ENCODE data around the gene SPOCK1.
A peak's percentile ranks its signal among the peaks of the same experiment; 100 is the strongest.
"Not testable (repeated sequence)": the region's sequence is repeated elsewhere in the genome, so short reads cannot be mapped to it uniquely, and the experiment has no call there.

Gene SPOCK1

GRCh38 chr5:137245438-137245837, 253.7 kb downstream of the SPOCK1 start:
- no peak overlapping the region for H3K4me3 ChIP-seq (ENCODE audit: control insufficient read depth, low read depth, low read length)
- TF ChIP-seq CTCF (conservative IDR thresholded peaks at IDR 0.05; ENCODE audit: control insufficient read depth, insufficient read depth, low read depth, low read length) = no peak
- DNase-seq (ENCODE audit: low read depth) = no peak

- H3K4me3 ChIP-seq (ENCODE audit: control insufficient read depth, low read depth, low read length) = no peak overlapping the region
- DNase-seq (ENCODE audit: low read depth) = no peak
- TF ChIP-seq CTCF (conservative IDR thresholded peaks at IDR 0.05; ENCODE audit: control insufficient read depth, insufficient read depth, low read depth, low read length) = no peak
Measured at GRCh38 chr5:137240285-137240684, 258.8 kb downstream of the SPOCK1 start.

DNA sequence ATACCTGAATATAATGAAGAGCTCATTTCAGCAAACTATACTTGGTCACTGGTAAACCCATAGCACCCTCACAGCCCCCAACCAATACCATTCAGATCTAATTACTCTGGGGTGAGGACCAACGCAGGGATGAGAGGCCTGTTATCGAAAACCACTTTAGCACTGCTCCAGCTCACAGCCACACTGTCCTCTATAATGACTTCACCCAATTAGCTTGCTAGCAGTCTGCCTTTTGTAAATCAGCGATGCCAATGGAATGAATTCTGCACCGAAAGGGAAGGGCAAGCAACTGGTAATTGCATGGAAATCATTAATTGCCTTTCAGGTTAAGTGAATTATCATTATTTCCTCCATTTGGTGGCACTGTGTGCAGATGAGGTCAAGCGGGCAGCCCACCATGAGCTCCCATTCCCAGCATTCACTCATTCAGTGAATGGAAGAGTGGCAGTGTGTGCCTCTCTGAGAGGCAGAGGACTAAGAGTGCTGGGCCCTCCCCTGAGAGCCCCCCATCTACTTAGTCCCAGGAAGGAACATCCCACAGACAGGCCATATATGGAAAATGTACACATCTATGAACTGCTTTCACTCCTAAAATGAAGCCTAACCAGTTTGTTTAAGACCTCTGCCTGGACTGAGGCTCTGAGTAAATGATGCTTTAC, 262.1 kb downstream of the SPOCK1 start:
- no peak for TF ChIP-seq CTCF (conservative IDR thresholded peaks at IDR 0.05; ENCODE audit: control insufficient read depth, insufficient read depth, low read depth, low read length)
- DNase-seq (ENCODE audit: low read depth) = no peak

DNA sequence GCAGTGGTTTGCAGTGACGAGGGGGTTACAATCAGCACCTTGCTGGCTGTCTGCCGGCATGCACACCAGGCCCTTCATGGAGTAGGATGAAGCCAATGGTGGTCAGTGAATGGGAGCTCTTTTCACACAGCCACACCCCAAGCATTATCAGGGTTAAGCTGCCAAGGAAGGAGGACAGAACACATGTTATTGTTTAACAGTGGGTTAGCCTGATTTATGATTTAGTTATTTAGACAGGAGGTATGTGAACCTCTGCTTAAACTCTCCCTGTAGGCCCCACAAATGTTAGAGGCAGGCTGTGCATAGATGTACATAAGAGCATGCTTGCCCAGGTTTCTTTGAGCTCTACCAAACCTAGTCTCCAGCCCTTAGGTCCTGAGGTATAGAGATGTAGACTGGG, 262.9 kb downstream of the SPOCK1 start:
- DNase-seq (ENCODE audit: low read depth) = peak; percentile 45
- no peak for TF ChIP-seq CTCF (conservative IDR thresholded peaks at IDR 0.05; ENCODE audit: control insufficient read depth, insufficient read depth, low read depth, low read length)
- H3K4me3 ChIP-seq (ENCODE audit: control insufficient read depth, low read depth, low read length) = no peak overlapping the region

More for the DNA sequence above, 262.1 kb downstream of the SPOCK1 start:
- no peak overlapping the region for H3K4me3 ChIP-seq (ENCODE audit: control insufficient read depth, low read depth, low read length)

- DNase-seq (ENCODE audit: low read depth) = no peak
- no peak overlapping the region for H3K4me3 ChIP-seq (ENCODE audit: control insufficient read depth, low read depth, low read length)
- no peak for TF ChIP-seq CTCF (conservative IDR thresholded peaks at IDR 0.05; ENCODE audit: control insufficient read depth, insufficient read depth, low read depth, low read length)
Measured at GRCh38 chr5:137234973-137235943, 263.9 kb downstream of the SPOCK1 start.

DNA sequence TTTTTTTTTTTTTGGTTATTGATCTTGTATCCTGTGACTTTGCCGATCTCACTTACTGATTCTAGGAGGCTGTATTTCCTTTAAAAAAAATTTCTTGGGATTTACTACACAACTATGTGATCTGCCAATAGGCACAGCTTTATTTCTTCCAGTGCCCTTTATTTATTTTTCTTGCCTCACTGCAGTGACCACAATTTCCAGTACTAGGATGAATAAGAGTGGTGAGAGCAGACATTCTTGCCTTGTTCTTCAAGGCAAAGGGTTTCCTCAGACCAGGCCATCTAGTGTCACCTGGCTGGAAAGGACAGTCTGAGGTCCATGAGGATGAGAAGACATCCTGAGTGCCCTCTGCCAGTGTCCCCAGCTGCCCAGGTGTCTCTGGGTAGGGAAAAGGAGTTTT, 265.4 kb downstream of the SPOCK1 start:
- TF ChIP-seq CTCF (conservative IDR thresholded peaks at IDR 0.05; ENCODE audit: control insufficient read depth, insufficient read depth, low read depth, low read length) = no peak
- H3K4me3 ChIP-seq (ENCODE audit: control insufficient read depth, low read depth, low read length) = no peak overlapping the region
- DNase-seq (ENCODE audit: low read depth) = peak; percentile 11

DNA sequence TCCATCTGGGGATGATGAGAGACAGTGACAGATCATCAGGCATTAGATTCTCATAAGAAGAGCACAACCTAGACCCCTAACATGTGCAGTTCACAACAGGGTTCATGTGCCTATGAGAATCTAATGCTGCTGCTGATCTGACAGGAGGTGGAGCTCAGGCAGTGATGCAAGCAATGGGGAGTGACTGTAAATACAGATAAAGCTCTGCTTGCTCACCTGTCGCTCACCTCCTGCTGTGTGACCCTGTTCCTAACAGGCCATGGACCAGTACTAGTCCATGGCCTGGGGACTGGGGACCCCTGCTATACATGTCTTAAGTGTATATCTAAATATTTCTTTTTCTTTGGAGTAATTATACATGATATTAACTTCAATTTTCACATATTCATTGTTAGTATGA, 265.8 kb downstream of the SPOCK1 start:
- not testable (repeated sequence) for H3K4me3 ChIP-seq (ENCODE audit: control insufficient read depth, low read depth, low read length); DNase-seq (ENCODE audit: low read depth)

Measured in fibroblast of mammary gland (primary cell).